RPMI8226 (cell line): ENCODE results near the gene C1QB.

ENCODE experiments used
- DNase-seq: peaks from one replicate; pipeline ENCODE4 v3.0.0-alpha.2; 2015

The C1QB gene

GRCh38 chr1:22652881-22653316 lies at the start of gene C1QB:
Gene C1QB, plus strand, starts transcription at chr1:22653236. Its CDS starts 6,227 bp downstream, at chr1:22659463.
- no peak for DNase-seq

- DNase-seq: no peak
Observed at GRCh38 chr1:22606161-22606560, 46.9 kb upstream of the C1QB start.

GRCh38 chr1:22607154-22607553 lies 45.9 kb upstream of the C1QB start:
- DNase-seq: no peak

GRCh38 chr1:22608361-22608760 lies 44.7 kb upstream of the C1QB start:
- no peak for DNase-seq

GRCh38 chr1:22609291-22609690 lies 43.7 kb upstream of the C1QB start:
- no peak for DNase-seq

GRCh38 chr1:22611530-22611947 lies 41.5 kb upstream of the C1QB start:
- peak; percentile 80 for DNase-seq

- DNase-seq: no peak
Observed at GRCh38 chr1:22612671-22613571, 40.1 kb upstream of the C1QB start.

GRCh38 chr1:22613572-22613918 lies 39.5 kb upstream of the C1QB start:
- no peak for DNase-seq

GRCh38 chr1:22613951-22614350 lies 39.1 kb upstream of the C1QB start:
- DNase-seq: no peak

- no peak for DNase-seq
Observed at GRCh38 chr1:22615886-22616285, 37.1 kb upstream of the C1QB start.

- DNase-seq: no peak
Observed at GRCh38 chr1:22616571-22616970, 36.5 kb upstream of the C1QB start.

GRCh38 chr1:22618056-22618455 lies 35.0 kb upstream of the C1QB start:
- no peak for DNase-seq

GRCh38 chr1:22619252-22619651 lies 33.8 kb upstream of the C1QB start:
- DNase-seq: no peak

GRCh38 chr1:22619798-22620197 lies 33.2 kb upstream of the C1QB start:
- no peak for DNase-seq

GRCh38 chr1:22621761-22622160 lies 31.3 kb upstream of the C1QB start:
- no peak for DNase-seq

GRCh38 chr1:22625262-22625925 lies 27.6 kb upstream of the C1QB start:
- DNase-seq: peak; percentile 36

- DNase-seq: no peak
Observed at GRCh38 chr1:22626237-22627157, 26.5 kb upstream of the C1QB start.

- no peak for DNase-seq
Observed at GRCh38 chr1:22627331-22627730, 25.7 kb upstream of the C1QB start.

GRCh38 chr1:22628698-22629444 lies 24.2 kb upstream of the C1QB start:
- no peak for DNase-seq

- no peak for DNase-seq
Observed at GRCh38 chr1:22629886-22630285, 23.1 kb upstream of the C1QB start.

GRCh38 chr1:22633697-22634463 lies 19.2 kb upstream of the C1QB start:
- peak; percentile 85 for DNase-seq

GRCh38 chr1:22635436-22635835 lies 17.6 kb upstream of the C1QB start:
- DNase-seq: peak; percentile 44
